ENCODE data around the gene TXNL4B. TPM values are rescaled to one million over a fixed set of nuclear protein-coding genes. Genes with fewer than 3 reads are reported as not detected.
A peak's percentile ranks its signal among the peaks of the same experiment; 100 is the strongest.

The TXNL4B gene
- total and polyA plus RNA-seq, 4 donors: 5.4 to 17.7 (median 12.7) TPM

DNA sequence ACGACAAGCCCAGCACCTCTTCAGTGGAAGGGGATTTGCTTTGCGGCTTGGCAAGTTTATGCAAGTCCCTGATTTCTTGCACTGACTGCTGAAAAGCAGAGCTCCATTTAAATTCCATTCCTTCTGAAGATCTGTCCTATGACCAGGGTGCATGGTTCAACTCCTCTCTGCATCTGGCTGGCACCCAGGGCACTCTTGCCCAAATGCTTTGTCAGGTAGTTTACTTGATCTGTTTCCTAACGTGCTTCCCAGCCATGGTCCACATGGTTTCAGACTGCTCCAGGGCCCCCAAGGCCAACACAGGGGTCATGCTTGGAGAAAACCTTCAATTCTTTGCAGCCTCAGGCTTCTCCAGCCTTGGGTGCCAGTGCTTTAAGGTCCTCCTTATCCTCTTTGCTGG is 50.4 kb downstream of the TXNL4B start:
- no peak for TF ChIP-seq CTCF (IDR thresholded peaks at IDR 0.05; ENCODE audit: control extremely low read depth, extremely low read depth)
- no peak for ATAC-seq (ENCODE audit: insufficient read depth, low FRiP score)
- WGBS, 2 donors: 56 to 76% methylated on average over 3 of the region's 3 CpGs

DNA sequence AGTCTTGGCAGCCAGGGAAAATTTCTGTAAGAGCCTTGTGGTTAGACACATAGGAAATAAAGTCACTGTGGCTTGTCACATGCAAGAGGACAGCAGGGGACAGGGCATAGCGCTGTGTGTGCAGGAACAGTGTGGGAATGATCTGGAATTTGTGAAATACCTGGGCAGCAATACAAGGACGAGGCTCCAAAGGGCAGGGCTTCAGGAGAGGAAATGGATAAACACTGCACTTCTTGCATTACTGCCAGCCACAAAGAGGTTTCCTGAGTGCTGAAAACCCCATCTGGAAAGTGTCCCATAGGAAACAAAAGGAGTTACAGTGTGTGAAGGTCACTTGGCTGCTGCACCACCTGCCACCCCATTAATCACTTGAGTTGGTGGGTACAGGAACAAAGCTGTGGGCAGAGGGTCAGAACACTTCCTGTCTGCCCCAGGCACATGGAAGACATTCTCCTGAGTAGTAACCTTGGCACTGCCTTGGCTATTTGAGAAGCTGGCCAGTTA is 51.2 kb downstream of the TXNL4B start:
- ATAC-seq (ENCODE audit: insufficient read depth, low FRiP score) (no peak), DNase-seq (peak in 1 of 3 donors; percentile 21)
- Histone ChIP-seq H3K27ac (ENCODE audit: low read depth in 1 of 2, low read length in 1 of 2) (no peak overlapping the region), H3K27me3 (ENCODE audit: control insufficient read depth in 3 of 3, insufficient read depth in 3 of 3, low read length in 2 of 3) (no peaks in the 10 kb centered on the region), H3K9ac (ENCODE audit: insufficient read depth in 1 of 2, low read length in 2 of 2) (no peak overlapping the region), H3K4me1 (ENCODE audit: control insufficient read depth in 5 of 5, insufficient read depth in 5 of 5, low read length in 5 of 5) (peaks cover 0 to 4% (median 0%) of the 10 kb centered on the region in 5 donors), H3K4me3 (no peak overlapping the region), H3K9me3 (ENCODE audit: control insufficient read depth in 4 of 4, insufficient read depth in 3 of 4, low read length in 3 of 4) (no peaks in the 10 kb centered on the region), H3K36me3 (ENCODE audit: control insufficient read depth in 4 of 4, insufficient read depth in 4 of 4, low read length in 4 of 4) (peaks cover 0 to 7% (median 2%) of the 10 kb centered on the region in 4 donors)
- 20 to 21% methylated on average over 2 of the region's 2 CpGs for WGBS, 2 donors
- TF ChIP-seq CTCF (IDR thresholded peaks at IDR 0.05; ENCODE audit: control extremely low read depth, extremely low read depth): no peak

More for the DNA sequence above, 50.4 kb downstream of the TXNL4B start:
- Histone ChIP-seq H3K9me3 (ENCODE audit: control insufficient read depth in 4 of 4, insufficient read depth in 3 of 4, low read length in 3 of 4) (no peaks in the 10 kb centered on the region), H3K27ac (ENCODE audit: low read depth in 1 of 2, low read length in 1 of 2) (peak overlapping the region in 1 of 2 donors; percentile 24), H3K27me3 (ENCODE audit: control insufficient read depth in 3 of 3, insufficient read depth in 3 of 3, low read length in 2 of 3) (no peaks in the 10 kb centered on the region), H3K36me3 (ENCODE audit: control insufficient read depth in 4 of 4, insufficient read depth in 4 of 4, low read length in 4 of 4) (peaks cover 0 to 7% (median 2%) of the 10 kb centered on the region in 4 donors), H3K4me3 (no peak overlapping the region), H3K4me1 (ENCODE audit: control insufficient read depth in 5 of 5, insufficient read depth in 5 of 5, low read length in 5 of 5) (peaks cover 0 to 4% (median 0%) of the 10 kb centered on the region in 5 donors), H3K9ac (ENCODE audit: insufficient read depth in 1 of 2, low read length in 2 of 2) (no peak overlapping the region)
- DNase-seq: no peak

- no peak for DNase-seq
- TF ChIP-seq CTCF (IDR thresholded peaks at IDR 0.05; ENCODE audit: control extremely low read depth, extremely low read depth): no peak
- Histone ChIP-seq H3K36me3 (ENCODE audit: control insufficient read depth in 4 of 4, insufficient read depth in 4 of 4, low read length in 4 of 4) (peaks cover 0 to 7% (median 3%) of the 10 kb centered on the region in 4 donors), H3K9ac (ENCODE audit: insufficient read depth in 1 of 2, low read length in 2 of 2) (no peak overlapping the region), H3K4me1 (ENCODE audit: control insufficient read depth in 5 of 5, insufficient read depth in 5 of 5, low read length in 5 of 5) (no peaks in the 10 kb centered on the region), H3K27ac (ENCODE audit: low read depth in 1 of 2, low read length in 1 of 2) (no peak overlapping the region), H3K27me3 (ENCODE audit: control insufficient read depth in 3 of 3, insufficient read depth in 3 of 3, low read length in 2 of 3) (no peaks in the 10 kb centered on the region), H3K9me3 (ENCODE audit: control insufficient read depth in 4 of 4, insufficient read depth in 3 of 4, low read length in 3 of 4) (no peaks in the 10 kb centered on the region), H3K4me3 (no peak overlapping the region)
- ATAC-seq (ENCODE audit: insufficient read depth, low FRiP score): no peak
- 87 to 89% methylated on average over 5 of the region's 5 CpGs for WGBS, 2 donors
Observed at GRCh38 chr16:72036098-72036497, 57.3 kb downstream of the TXNL4B start.

Other genes with a start within 250 kb of the TXNL4B start
- 10 to 100 TPM; 25.1 to 25.7 TPM for gene ATXN1L, start 247.6 kb downstream of the TXNL4B start, total RNA-seq
- gene ATXN1L, start 247.6 kb downstream of the TXNL4B start, polyA plus RNA-seq: 10 to 100 TPM in 1 of 2 donors, 1 to 10 TPM in 1; 7.3 to 12.0 TPM
- 1 to 10 TPM; 9.4 to 9.8 TPM for gene ZNF821, start 209.4 kb downstream of the TXNL4B start, total RNA-seq
- gene ZNF821, start 209.4 kb downstream of the TXNL4B start, polyA plus RNA-seq: 1 to 10 TPM; 3.7 to 4.0 TPM
- gene IST1, start 198.1 kb downstream of the TXNL4B start, total RNA-seq: 100 to 1,000 TPM; 150 to 236 TPM
- 100 to 1,000 TPM in 1 of 2 donors, 10 to 100 TPM in 1; 77.4 to 143 TPM for gene IST1, start 198.1 kb downstream of the TXNL4B start, polyA plus RNA-seq
- under 1 TPM; 0.28 to 0.46 TPM for gene PKD1L3, start 93.2 kb downstream of the TXNL4B start, total RNA-seq
- gene PKD1L3, start 93.2 kb downstream of the TXNL4B start, polyA plus RNA-seq: under 1 TPM; 0.04 to 0.05 TPM
- 10 to 100 TPM in 1 of 2 donors, 1 to 10 TPM in 1; 8.5 to 14.0 TPM for gene DHODH, start 84.9 kb downstream of the TXNL4B start, total RNA-seq
- 10 to 100 TPM in 1 of 2 donors, 1 to 10 TPM in 1; 8.4 to 11.8 TPM for gene DHODH, start 84.9 kb downstream of the TXNL4B start, polyA plus RNA-seq
- gene HP, start 39.1 kb downstream of the TXNL4B start, total RNA-seq: 100 to 1,000 TPM in 1 of 2 donors, 1 to 10 TPM in 1; 8.0 to 450 TPM
- 1,000 to 10,000 TPM in 1 of 2 donors, 100 to 1,000 TPM in 1; 673 to 1,570 TPM for gene HP, start 39.1 kb downstream of the TXNL4B start, polyA plus RNA-seq
- gene HPR, start 30.4 kb downstream of the TXNL4B start, total RNA-seq: under 1 TPM in 1 of 2 donors, not detected in 1; 0.49 TPM
- 1 to 10 TPM; 1.9 to 2.4 TPM for gene HPR, start 30.4 kb downstream of the TXNL4B start, polyA plus RNA-seq
- 10 to 100 TPM; 39.6 to 62.3 TPM for gene DHX38, start 227 bp upstream of the TXNL4B start, total RNA-seq
- gene DHX38, start 227 bp upstream of the TXNL4B start, polyA plus RNA-seq: 10 to 100 TPM; 45.2 to 45.9 TPM
- 1 to 10 TPM in 1 of 2 donors, under 1 TPM in 1; 0.92 to 1.3 TPM for gene PMFBP1, start 78.5 kb upstream of the TXNL4B start, total RNA-seq
- gene PMFBP1, start 78.5 kb upstream of the TXNL4B start, polyA plus RNA-seq: 1 to 10 TPM in 1 of 2 donors, under 1 TPM in 1; 0.62 to 1.1 TPM

All from lung (tissue), 12 donors.